GM10266 (cell line): Measurements from ENCODE around the gene PLAU.
"Not testable (repeated sequence)": the region's sequence is repeated elsewhere in the genome, so short reads cannot be mapped to it uniquely, and the experiment has no call there.

Source experiments
- DNase-seq: peaks from one replicate; pipeline ENCODE4 v3.0.0; 2012; ENCODE audit errors: extremely low spot score
- TF ChIP-seq, protein P1 (sequence below): IDR thresholded peaks from 2 replicates; pipeline ENCODE4 v1.5.1; 2012; ENCODE audit warnings: mild to moderate bottlenecking, low read depth; ENCODE audit not compliant: control insufficient read depth, insufficient read depth; ENCODE audit errors: missing control alignments

The PLAU gene

DNA sequence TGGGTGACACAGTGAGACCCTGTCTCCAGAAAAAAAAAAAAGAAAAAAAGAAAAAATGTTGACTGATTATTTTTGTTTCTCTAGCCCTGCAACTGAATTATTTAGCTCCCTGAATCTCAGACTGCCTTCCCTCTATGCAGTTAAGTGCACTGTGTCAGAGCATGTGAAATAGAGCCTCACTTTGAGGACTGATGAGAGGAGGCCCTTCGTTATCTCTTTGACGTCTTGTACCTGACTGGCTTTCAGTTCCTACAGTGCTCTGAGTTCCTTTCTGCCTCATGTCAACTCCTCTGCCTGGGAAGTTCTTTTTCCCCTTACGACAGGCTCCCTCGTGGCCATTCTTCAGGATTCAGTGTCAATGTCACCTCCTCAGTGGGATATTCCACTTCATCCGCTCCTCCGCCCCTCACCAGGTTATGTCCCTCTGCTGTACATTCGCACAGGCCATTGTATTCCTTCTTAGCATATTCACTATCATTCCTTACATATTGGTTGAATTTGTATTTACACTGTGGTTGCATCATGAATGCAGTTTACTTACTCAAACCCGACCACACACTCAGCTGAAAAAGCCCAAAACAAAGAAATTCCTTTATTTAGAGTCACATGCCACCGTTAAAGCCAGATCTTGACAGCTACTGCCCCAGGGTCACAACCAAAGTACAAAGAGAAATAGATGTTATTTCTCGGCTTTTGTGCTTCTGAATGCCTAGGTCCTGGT, 18.5 kb upstream of the PLAU start:
- TF ChIP-seq, protein P1, sequence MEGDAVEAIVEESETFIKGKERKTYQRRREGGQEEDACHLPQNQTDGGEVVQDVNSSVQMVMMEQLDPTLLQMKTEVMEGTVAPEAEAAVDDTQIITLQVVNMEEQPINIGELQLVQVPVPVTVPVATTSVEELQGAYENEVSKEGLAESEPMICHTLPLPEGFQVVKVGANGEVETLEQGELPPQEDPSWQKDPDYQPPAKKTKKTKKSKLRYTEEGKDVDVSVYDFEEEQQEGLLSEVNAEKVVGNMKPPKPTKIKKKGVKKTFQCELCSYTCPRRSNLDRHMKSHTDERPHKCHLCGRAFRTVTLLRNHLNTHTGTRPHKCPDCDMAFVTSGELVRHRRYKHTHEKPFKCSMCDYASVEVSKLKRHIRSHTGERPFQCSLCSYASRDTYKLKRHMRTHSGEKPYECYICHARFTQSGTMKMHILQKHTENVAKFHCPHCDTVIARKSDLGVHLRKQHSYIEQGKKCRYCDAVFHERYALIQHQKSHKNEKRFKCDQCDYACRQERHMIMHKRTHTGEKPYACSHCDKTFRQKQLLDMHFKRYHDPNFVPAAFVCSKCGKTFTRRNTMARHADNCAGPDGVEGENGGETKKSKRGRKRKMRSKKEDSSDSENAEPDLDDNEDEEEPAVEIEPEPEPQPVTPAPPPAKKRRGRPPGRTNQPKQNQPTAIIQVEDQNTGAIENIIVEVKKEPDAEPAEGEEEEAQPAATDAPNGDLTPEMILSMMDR, result no peak
- DNase-seq, result no peak

DNA sequence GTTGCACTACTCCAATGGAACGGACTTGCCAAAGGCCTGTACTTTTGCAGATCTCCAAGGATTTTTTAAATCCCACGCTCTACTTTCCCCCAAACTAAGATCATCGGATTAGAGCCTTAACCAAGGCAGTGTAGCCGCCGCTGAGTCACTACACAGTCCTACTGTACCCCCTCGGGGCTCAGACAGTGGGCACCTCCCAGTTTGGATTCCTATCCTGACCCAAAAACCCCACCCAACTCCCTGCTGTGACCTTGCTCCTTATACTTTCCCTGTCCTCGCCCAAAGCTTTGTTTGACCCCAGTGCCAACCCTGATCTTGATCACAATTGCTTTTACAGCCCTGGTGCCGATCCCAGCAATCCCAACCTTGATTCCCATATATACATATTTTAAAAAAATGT, 17.5 kb upstream of the PLAU start:
- no peak for DNase-seq
- TF ChIP-seq, protein P1, result no peak

DNA sequence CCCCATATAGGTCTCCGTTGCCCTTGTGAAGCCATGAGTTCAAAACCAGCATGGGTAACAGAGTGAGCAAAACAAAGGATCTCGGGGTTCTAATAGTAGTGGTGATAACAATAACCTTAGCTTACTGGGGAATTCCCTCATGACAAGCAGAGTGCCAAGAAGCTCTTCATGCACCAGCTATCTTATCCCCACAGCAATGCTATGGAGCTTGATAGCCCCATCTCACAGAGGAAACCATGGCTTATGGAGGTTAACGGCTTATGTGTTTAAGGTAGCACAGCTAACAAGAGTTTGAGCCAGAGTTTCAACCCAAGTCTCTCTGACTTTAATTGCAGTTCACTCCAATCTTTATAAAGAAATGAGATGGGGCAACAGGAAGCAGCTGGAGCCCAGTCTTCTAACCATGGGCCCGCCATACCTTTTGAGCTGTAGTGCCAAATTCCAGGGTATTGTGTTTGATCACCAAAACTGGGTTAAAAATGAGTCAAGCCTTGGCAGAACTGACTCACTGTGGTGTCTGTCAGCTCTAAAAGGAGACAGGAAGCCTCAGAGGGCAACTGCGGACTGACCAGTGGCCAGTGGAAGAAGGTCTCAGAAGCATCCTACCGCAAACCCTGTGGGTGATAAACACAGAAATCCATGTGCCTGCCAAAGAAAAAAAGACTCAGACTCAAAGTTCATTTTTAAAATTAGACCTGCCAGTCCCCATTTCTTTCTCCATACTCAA, 16.5 kb upstream of the PLAU start:
- TF ChIP-seq, protein P1, result no peak
- no peak for DNase-seq

DNA sequence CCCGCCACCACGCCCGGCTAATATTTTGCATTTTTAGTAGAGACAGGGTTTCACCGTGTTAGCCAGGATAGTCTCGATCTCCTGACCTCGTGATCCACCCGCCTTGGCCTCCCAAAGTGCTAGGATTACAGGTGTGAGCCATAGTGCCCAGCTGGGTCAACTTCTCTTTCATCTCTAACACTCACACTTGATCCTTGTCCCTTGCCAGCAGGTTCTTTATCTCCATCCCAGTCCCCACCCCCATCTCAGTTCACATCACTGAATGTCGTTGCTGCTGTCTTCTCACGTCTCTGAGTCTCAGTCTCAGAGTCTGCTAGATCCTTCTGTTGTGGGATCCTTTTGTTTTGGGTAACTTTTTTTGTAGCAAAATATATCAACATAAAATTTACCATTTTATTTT, 15.6 kb upstream of the PLAU start:
- not testable (repeated sequence) for DNase-seq

DNA sequence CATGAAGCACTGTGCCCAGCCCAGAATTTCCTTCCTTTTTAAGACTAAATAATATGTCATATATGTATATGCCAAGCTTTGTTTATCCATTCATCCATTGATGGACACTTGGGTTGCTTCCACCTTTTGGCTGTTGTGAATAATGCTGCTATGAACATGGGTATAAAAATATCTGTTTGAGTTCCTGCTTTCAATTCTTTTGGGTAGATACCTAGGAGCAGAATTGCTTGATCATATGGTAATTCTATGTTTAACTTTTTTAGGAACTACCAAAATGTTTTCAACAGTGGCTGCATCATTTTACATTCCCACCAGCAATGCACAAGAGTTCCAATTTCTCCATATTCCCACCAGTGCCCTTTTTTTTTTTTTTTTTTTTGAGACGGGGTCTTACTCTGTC, 13.2 kb upstream of the PLAU start:
- TF ChIP-seq, protein P1, result no peak
- DNase-seq, result no peak

DNA sequence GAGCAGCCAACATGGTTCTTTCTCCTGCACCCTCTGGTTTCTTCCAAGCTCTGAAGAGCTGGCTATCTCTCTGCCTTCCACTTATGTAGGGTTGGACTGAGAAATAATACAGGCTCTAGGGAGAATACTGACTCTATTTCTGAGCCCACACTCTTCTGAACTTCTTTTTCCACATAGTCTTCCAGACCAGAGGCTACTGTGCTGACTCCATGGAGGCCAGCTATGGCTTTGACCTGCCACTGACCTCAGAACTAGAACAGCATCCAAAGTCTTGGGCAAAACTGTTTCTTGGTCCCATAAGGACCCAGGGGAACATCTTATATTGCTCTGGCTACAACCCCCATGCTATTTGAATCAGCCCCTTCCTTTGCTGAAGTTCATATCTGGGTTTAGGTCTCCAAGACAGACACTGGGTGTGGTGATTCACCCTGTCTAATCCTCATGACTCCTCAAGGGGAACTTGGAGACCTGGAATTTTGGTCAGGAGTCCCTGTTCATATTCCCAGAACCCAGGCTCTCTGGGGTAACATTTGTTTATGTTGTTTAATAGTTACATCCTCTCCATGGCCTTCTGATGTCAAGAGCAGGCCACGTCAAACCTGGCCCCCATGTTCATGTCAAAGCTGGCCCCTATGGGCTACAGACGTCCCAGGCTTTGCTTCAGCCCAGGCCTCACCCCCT, 12.1 kb upstream of the PLAU start:
- DNase-seq, result no peak

DNA sequence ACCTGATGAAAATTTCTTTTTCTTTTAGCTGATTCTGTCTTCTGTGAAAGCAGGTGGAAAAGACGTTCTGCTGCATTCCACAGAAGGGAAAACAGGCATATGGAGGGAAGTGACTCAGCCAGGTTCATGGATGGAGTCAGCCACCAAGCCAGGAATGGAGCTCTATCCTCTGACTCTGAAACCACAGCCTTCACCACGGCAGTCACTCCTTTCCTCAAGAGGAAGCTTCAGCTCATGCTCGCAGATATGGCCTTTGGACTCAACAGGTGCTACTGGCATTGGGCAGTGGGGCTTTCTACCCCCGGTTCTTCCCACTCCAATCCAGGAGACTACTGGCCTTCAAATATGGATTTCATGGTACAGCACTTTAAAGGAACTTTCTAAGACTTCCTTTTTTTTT, 11.5 kb upstream of the PLAU start:
- TF ChIP-seq, protein P1, result no peak
- no peak for DNase-seq

More for the DNA sequence above, 12.1 kb upstream of the PLAU start:
- TF ChIP-seq, protein P1, result no peak
